HTERT RPE-1 (cell line): Measurements from ENCODE around the gene MLST8.
"Not testable (repeated sequence)": the region's sequence is repeated elsewhere in the genome, so short reads cannot be mapped to it uniquely, and the experiment has no call there.

ENCODE experiments used
- in situ Hi-C: fragments of 300-500 bp; cut with MboI; formaldehyde crosslinking; loops from 4 replicates; pipeline ENCODE4 v1.14.3; 2020; ENCODE audit warnings: low sequenced_read_pairs

Gene MLST8

DNA sequence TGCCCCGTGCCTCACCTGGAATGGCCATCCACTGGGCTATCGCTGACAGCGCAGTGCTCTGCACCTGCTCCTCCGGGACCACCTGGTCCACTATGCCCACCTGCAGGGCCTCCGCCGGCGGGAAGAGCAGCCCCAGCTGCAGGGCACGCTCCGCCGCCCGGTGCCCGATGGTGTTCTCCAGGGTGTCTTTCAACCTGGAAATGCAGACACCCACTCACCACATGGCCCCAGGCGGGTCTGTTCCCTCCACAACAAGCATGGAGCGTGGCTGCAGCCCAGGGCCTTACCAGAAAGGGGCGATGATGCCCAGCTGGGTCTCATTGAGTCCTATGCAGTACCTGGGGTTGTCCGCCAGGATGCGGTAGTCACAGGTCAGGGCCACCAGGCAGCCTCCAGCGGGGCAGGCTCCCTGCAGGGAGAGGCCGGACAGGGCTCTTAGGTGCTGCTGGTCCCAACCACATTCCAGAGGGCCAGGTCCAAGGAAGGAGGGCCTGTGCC, 37.8 kb downstream of the MLST8 start:
- in situ Hi-C loops, result no loop called here

- in situ Hi-C loops, result no loop called here
These were observed 38.5 kb downstream of the MLST8 start for GRCh38 chr16:2243781-2244180.

- in situ Hi-C loops, result no loop called here
These were observed 39.0 kb downstream of the MLST8 start for GRCh38 chr16:2244301-2244700.

DNA sequence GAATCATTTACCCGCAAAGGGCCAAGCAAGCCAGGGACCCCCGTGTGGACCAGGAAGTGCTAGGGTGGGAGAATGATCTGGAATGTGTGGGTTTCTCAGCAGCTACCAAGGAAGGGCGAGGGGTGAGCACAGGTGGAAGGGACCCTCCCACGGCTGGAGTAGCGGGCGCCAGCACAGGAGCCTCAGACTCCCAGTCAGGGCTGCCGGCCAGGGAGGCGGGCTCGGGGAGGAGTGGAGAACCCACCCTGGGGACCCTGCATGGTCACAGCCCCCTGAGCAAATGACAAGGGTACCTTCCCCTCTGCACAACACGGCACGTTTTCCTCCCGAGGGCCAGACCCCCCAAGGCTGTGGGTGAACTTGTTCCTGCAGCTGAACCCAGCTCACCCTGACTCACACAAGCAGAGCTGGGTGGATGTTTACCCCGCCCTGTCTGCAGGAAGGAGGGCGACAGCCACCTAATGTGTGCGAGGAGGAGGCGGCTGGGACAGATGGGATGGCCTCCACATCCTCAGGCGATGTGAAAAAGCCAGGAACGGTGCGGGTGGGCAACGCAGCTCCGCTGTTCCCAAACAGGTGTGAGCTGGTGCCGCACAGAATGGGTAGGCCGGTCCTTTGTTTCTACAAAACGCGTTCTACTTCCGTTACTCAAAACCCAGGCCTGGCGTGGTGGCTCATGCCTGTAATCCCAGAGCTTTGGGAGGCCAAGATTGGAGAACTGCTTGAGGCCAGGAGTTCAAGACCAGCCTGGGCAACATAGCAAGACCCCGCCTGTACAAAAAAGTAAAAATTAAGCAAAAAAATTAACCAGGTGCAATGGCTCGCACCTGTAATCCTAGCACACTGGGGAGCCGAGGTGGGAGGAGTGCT, 39.9 kb downstream of the MLST8 start:
- in situ Hi-C loops, result no loop called here

GRCh38 chr16:2246301-2246885, 41.1 kb downstream of the MLST8 start:
- in situ Hi-C loops, result no loop called here

GRCh38 chr16:2250652-2251295, 45.5 kb downstream of the MLST8 start:
- in situ Hi-C loops, result no loop called here

- in situ Hi-C loops, result no loop called here
These were observed 46.2 kb downstream of the MLST8 start, which contains the start of gene ECI1 for GRCh38 chr16:2251296-2252111. Gene ECI1 (minus strand): TSS chr16:2251587. CDS start chr16:2251566, 21 bp downstream.

- in situ Hi-C loops, result no loop called here
These were observed 47.5 kb downstream of the MLST8 start for GRCh38 chr16:2252806-2253148.

GRCh38 chr16:2253293-2253692, 48.0 kb downstream of the MLST8 start:
- in situ Hi-C loops, result no loop called here

DNA sequence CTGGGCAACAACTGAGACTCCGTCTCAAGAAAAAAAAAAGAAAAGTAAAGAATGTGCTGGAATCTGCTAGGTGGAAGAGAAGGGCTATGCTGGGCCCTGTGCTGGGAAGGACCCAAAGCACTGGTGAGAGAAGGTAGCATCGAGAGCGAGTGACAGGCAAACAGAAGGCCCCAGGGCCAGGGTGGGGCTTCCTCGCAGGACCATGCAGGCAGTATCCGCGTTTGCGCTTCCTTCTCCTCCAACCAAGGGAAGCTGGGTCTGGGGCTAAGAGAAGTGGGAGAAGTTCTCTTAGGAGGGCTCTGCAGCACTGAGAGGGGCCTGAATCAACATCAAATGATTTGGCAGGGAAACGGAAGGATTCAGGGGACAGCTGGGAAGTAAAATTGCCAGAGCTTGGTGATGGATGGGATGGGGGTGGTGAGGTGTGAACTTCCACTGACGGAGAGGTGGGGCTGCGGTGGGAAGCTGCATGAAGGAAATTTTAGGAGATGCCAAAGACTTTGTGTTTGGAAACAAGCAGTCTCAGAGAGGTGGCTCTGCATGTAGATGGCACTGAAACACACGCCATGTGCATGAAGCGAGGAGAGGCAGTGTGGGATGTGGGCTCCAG, 51.4 kb downstream of the MLST8 start:
- in situ Hi-C loops, result no loop called here

DNA sequence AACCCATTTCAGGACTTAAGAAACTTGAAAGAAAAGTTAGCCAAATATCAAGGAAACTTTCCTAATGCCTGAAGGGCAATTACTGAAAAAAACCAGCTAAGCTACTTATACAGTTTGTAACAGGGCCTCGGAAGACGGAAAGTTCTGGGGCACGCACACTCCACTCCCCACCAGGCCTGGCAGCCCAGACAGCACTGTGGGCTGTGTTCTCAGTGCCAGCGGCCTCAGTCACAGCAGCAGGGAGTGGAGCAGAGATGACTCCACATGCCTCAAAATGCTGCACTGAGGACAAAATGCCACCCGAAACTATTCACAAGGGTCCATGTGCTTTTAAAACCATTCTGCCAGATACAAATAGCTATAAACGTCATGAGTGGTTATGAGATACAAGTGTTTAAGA, 52.5 kb downstream of the MLST8 start:
- in situ Hi-C loops, result no loop called here

- in situ Hi-C loops, result not testable (repeated sequence)
These were observed 53.3 kb downstream of the MLST8 start for GRCh38 chr16:2258530-2258929.
